KMS-11 (cell line): ENCODE measurements around the gene TSPAN10.

Experiments used
- H2AFZ ChIP-seq: fragments of 200-600 bp; sonication (generic); 2 replicates; pipeline ENCODE4 v1.6.1; 2016; ENCODE audit warnings: antibody characterized with exemption, mixed run types, low read depth
- H3K27ac ChIP-seq: fragments of 200-600 bp; sonication (generic); 2 replicates; pipeline ENCODE4 v1.6.1; 2016; ENCODE audit warnings: mild to moderate bottlenecking, mixed run types
- H3K27me3 ChIP-seq: fragments of 200-600 bp; sonication (generic); 2 replicates; pipeline ENCODE4 v1.6.1; 2017; ENCODE audit warnings: mild to moderate bottlenecking, low read depth, mixed run types, moderate library complexity; ENCODE audit not compliant: insufficient read depth
- H3K36me3 ChIP-seq: fragments of 200-600 bp; sonication (generic); 2 replicates; pipeline ENCODE4 v1.6.1; 2017; ENCODE audit warnings: mild to moderate bottlenecking, mixed run types; ENCODE audit not compliant: insufficient read depth
- H3K4me1 ChIP-seq: fragments of 200-600 bp; sonication (generic); 2 replicates; pipeline ENCODE4 v1.6.1; 2016; ENCODE audit warnings: mild to moderate bottlenecking, low read depth, mixed run types; ENCODE audit not compliant: poor library complexity, severe bottlenecking
- H3K4me2 ChIP-seq: fragments of 200-600 bp; sonication (generic); 2 replicates; pipeline ENCODE4 v1.7.0; 2016; ENCODE audit warnings: mild to moderate bottlenecking, mixed run types
- H3K4me3 ChIP-seq: fragments of 200-600 bp; sonication (generic); IDR thresholded peaks from 2 replicates; pipeline ENCODE4 v1.6.1; 2017; ENCODE audit warnings: low read depth, low read length, mixed read lengths; ENCODE audit not compliant: insufficient read depth
- H3K79me2 ChIP-seq: fragments of 200-600 bp; sonication (generic); 2 replicates; pipeline ENCODE4 v1.6.1; 2016; ENCODE audit warnings: low read depth, mixed run types; ENCODE audit not compliant: insufficient read depth
- H3K9ac ChIP-seq: fragments of 200-600 bp; sonication (generic); 2 replicates; pipeline ENCODE4 v1.6.1; 2016; ENCODE audit warnings: mild to moderate bottlenecking, mixed run types
- H4K20me1 ChIP-seq: fragments of 200-600 bp; sonication (generic); 2 replicates; pipeline ENCODE4 v1.6.1; 2016; ENCODE audit warnings: mild to moderate bottlenecking, mixed run types; ENCODE audit not compliant: insufficient read depth
- TF ChIP-seq, protein P1 (sequence below): fragments of 200-600 bp; sonication (generic); conservative IDR thresholded peaks from 2 replicates; pipeline ENCODE4 v1.6.1; 2017; ENCODE audit warnings: low read depth, mild to moderate bottlenecking, antibody characterized with exemption, low read length, moderate library complexity, mixed read lengths

Gene TSPAN10

GRCh38 chr17:81652906-81653771 is 16.1 kb downstream of the TSPAN10 start:
- Histone ChIP-seq H3K4me2 (no peak overlapping the region), H3K27me3 (no peaks in the 10 kb centered on the region), H3K36me3 (no peaks in the 10 kb centered on the region), H3K27ac (no peak overlapping the region), H2AFZ (no peak overlapping the region), H3K79me2 (no peaks in the 10 kb centered on the region), H3K4me3 (no peak overlapping the region), H3K9ac (no peak overlapping the region), H4K20me1 (no peaks in the 10 kb centered on the region), H3K4me1 (peaks cover 21% of the 10 kb centered on the region)
- TF ChIP-seq, protein P1, sequence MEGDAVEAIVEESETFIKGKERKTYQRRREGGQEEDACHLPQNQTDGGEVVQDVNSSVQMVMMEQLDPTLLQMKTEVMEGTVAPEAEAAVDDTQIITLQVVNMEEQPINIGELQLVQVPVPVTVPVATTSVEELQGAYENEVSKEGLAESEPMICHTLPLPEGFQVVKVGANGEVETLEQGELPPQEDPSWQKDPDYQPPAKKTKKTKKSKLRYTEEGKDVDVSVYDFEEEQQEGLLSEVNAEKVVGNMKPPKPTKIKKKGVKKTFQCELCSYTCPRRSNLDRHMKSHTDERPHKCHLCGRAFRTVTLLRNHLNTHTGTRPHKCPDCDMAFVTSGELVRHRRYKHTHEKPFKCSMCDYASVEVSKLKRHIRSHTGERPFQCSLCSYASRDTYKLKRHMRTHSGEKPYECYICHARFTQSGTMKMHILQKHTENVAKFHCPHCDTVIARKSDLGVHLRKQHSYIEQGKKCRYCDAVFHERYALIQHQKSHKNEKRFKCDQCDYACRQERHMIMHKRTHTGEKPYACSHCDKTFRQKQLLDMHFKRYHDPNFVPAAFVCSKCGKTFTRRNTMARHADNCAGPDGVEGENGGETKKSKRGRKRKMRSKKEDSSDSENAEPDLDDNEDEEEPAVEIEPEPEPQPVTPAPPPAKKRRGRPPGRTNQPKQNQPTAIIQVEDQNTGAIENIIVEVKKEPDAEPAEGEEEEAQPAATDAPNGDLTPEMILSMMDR, result no peak

- peaks cover 21% of the 10 kb centered on the region for H3K4me1 ChIP-seq
- H3K4me3 ChIP-seq, result no peak overlapping the region
- no peaks in the 10 kb centered on the region for H3K79me2 ChIP-seq
- H3K27ac ChIP-seq, result no peak overlapping the region
- no peaks in the 10 kb centered on the region for H3K36me3 ChIP-seq
- no peak overlapping the region for H2AFZ ChIP-seq
- no peak overlapping the region for H3K9ac ChIP-seq
- H3K4me2 ChIP-seq, result no peak overlapping the region
- H4K20me1 ChIP-seq, result no peaks in the 10 kb centered on the region
- TF ChIP-seq, protein P1, result no peak
- no peaks in the 10 kb centered on the region for H3K27me3 ChIP-seq
Measured at GRCh38 chr17:81655378-81656117, 18.6 kb downstream of the TSPAN10 start.

GRCh38 chr17:81656118-81656743 is 19.2 kb downstream of the TSPAN10 start, which contains the start of gene PDE6G:
TSS of gene PDE6G (minus strand) at chr17:81656542. CDS start at chr17:81653305, 3,237 bp downstream.
- Histone ChIP-seq H2AFZ (peak within 1 kb of the TSS; percentile 2; the same call in 1 of the 2 replicates), H3K27ac (peak within 1 kb of the TSS; percentile 14; the same call in 1 of the 2 replicates), H3K4me1 (peaks cover 21% of the 10 kb centered on the region), H3K9ac (no peak within 1 kb of the TSS), H4K20me1 (no peaks in the 10 kb centered on the region), H3K36me3 (no peaks in the 10 kb centered on the region), H3K79me2 (no peaks in the 10 kb centered on the region), H3K27me3 (no peaks in the 10 kb centered on the region), H3K4me2 (no peak within 1 kb of the TSS; the same call in 1 of the 2 replicates), H3K4me3 (no peak within 1 kb of the TSS)
- TF ChIP-seq, protein P1, result no peak

DNA sequence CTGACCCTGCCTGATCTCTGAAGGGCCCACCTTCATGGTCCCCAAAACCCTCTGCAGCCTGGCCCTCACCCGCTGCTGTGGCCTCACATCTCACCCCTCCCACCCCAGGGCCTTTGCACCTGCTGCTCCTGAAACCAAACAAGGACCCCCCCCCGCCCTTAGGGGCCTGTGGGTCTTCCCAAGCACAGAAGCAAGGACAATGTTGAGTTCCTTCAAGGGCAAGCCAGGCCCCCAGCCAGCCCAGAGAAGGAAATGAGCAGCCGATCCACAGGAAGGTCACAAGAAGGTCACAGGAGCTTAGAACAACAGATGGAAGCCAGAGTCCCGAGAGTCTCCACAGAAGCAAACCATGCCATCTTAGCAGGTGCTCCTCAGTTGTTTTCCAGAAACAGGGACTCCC is 19.8 kb downstream of the TSPAN10 start:
- TF ChIP-seq, protein P1, result no peak
- Histone ChIP-seq H3K27ac (peak overlapping the region; percentile 14; the same call in 1 of the 2 replicates), H3K4me1 (peaks cover 21% of the 10 kb centered on the region), H3K9ac (no peak overlapping the region), H3K36me3 (no peaks in the 10 kb centered on the region), H3K4me3 (no peak overlapping the region), H3K4me2 (no peak overlapping the region; the same call in 1 of the 2 replicates), H2AFZ (peak overlapping the region; percentile 2; the same call in 1 of the 2 replicates), H3K79me2 (no peaks in the 10 kb centered on the region), H3K27me3 (no peaks in the 10 kb centered on the region), H4K20me1 (no peaks in the 10 kb centered on the region)
